GM12891 (cell line): ENCODE results near the gene PNPLA7.

Experiments
- POLR2A ChIP-seq: IDR thresholded peaks from 2 replicates; pipeline ENCODE4 v1.6.1; 2011; ENCODE audit warnings: low read depth, low read length, control low read depth
- SPI1 ChIP-seq: IDR thresholded peaks from 2 replicates; pipeline ENCODE4 v1.6.1; 2011; ENCODE audit warnings: low read depth, low read length, control low read depth
- TAF1 ChIP-seq: IDR thresholded peaks from 2 replicates; pipeline ENCODE4 v1.6.1; 2011; ENCODE audit warnings: low read depth, low read length, control low read depth

GRCh38 chr9:137410891-137411249 is 139.3 kb downstream of the PNPLA7 start:
- no peak for TF ChIP-seq POLR2A
- no peak for TF ChIP-seq TAF1
- TF ChIP-seq SPI1: no peak
